Inflammatory macrophage (primary cell): ENCODE data around the gene DERA.
A peak's percentile ranks its signal among the peaks of the same experiment; 100 is the strongest.
"Not testable (repeated sequence)": the region's sequence is repeated elsewhere in the genome, so short reads cannot be mapped to it uniquely, and the experiment has no call there.

Experiments used
- DNase-seq, 2 donors: peaks; one replicate each; pipeline ENCODE4 v3.0.0-alpha.2; 2020 to 2022

DERA gene

DNA sequence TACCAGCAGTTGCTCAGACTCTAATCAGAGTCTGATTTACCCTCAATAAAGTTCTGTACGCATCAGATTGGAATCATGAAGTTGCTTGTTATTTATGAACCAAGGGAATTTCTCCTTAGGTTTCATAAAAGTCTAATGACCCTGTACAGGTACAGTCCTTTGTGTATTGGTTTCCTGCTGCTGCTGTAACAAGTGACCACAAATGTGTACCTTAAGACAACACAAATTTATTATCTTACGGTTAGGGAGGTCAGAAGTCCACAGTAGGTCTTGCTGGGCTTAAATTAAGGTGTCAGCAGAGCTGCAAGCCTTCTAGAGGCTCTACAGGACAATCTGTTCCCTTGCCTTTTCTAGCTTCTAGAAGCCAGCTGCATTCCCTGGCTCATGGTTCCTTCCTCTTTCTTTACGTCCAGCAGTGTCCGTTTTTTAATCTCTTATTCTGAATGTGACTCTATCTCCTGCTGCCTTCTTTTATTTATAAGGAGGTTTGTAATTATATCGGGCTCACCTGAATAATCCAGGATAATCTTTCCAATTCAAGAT, 6.7 kb upstream of the DERA start:
- DNase-seq: no peak

DNA sequence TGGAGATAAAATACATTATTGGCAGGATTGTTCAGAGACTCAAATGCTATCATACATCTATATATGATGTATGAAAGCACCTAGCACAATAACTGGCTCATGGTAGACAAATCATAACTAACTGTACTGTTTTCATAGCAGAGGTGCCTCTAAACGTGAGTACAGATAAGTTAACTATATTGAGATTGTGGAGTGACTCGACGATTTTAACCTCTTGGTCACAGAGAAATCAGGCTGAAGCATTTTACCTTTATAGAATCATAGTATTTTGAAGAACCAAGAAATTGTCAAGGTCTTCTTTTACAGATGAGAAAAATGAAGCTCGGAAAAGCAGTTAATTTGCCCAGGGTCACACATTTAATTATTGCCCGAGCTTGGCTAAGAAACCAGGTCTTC, 666 bp upstream of the DERA start:
- no peak for DNase-seq

GRCh38 chr12:15911931-15912330, 799 bp downstream of the DERA start:
- not testable (repeated sequence) for DNase-seq

DNA sequence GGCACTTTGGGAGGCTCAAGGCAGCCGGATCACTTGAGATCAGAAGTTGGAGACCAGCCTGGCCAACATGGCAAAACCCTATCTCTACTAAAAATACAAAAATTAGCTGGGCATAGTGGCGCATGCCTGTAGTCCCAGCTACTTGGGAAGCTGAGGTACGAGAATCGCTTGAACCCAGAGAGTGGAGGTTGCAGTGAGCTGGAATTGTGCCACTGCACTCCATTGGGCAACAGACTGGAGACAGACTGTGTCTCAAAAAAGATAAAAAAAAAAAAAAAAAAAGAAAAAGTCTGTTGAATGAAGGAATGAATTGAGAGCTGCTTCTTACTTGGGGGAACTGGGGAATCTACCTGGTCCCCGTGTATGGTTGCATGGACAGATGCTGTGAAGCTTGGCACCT, 3.0 kb downstream of the DERA start:
- not testable (repeated sequence) for DNase-seq

GRCh38 chr12:15918066-15918465, 6.9 kb downstream of the DERA start:
- DNase-seq: no peak

- no peak for DNase-seq
Observed at GRCh38 chr12:15919418-15919817, 8.3 kb downstream of the DERA start.

DNA sequence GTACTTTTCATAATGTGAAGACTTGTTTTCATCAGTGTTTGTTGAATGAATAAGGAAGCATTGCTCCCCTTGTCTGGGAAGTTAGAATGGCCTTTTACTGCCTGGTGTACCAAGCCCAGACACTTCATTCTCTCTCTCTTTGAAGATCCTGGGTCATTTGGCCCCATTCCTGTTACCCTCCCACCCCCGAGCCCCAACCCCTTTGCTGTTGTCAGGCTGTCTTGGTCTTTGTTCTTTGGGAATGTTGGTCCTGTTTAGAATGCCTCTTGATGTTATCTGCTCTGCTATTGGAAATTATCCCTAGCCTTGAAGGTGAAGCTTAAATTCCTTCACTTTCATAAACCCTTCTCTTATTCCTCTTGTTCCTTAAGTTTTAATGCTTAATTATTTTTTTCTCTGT, 13.8 kb downstream of the DERA start:
- DNase-seq: no peak

DNA sequence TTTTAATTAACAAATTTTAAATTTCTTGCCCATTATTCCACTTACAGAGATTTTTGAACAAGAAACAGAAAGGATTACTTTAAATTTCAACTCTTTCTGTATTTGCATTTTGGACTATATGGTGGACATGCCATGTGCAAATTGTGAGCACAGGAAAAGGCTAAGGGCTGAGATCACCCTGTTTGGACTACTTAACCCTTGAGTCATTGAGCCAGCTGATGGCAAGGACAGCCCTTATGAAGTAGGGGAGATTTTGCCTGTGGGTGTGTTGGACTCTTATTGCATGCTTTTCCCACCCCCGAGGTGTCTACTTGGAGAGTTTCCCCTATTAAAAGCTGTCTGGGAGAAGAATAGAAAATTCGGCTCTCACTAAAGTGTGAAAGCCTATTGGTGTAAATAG, 17.2 kb downstream of the DERA start:
- DNase-seq: peak; percentile 43 to 78

DNA sequence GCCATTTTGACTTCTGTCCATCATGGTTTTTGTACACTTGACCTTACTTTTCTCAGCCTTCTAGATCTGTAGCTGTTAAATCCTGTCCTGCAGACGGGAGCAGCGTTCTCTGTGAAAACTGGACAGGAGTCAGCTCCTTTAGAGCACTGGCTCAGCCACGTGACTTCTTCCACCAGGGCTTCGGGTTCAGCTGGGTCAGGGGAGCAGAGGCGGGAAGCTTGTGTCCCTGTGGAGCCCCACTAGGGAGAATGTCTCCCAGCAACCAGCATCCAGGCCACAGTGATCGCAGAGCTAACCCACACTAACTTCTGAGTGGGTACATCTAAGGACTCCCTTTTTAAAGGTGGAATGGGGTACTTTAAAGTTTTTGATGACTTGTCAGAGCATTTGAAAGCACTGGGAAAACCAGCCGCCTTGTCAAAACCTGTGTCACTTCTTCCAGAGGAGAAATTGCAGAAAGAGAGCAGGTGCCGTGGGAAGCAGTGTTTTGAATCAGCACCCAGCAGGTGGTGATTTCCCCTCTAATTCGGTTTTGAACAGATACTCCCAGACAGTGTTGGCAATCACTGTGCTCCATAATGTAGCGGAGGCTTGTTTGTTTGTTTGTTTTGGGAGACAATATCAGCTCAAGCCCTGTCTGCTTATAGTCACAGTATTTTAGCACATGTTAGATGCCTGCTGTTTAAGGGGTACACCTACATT, 17.9 kb downstream of the DERA start:
- no peak for DNase-seq

- DNase-seq: no peak
Observed at GRCh38 chr12:15931590-15932053, 20.5 kb downstream of the DERA start.

DNA sequence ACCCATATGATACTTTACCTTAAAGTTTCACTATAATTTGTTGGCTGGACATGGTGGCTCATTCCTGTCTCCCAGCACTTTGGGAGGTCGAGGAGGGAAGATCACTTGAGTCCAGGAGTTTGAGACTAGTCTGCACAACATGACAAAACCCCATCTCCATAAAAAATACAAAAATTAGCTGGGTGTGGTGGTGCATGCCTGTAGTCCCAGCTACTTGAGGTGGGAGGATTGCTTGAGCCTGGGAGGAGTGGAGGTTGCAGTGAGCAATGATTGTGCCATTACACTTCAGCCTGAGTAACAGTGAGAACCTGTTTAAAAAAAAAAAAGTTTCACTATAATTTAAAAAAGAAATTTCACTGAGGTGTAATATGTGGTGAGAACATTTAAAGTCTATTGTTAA, 21.2 kb downstream of the DERA start:
- no peak for DNase-seq

DNA sequence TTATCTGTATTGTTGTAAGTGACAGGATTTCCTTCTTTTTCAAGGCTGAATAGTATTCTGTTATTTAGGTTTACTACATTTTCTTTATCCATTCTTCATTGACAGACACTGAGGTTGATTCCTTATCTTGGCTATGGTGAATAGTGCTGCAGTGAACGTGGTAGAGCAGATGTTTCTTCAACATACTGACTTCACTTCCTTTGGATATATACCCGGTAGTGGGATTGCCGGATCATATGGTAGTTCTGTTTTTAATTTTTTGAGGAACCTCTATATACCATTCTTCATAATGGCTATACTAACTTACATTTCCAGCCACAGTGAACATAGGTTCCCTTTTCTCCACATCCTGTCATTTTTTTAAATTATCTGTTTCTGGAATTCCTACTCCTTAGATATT, 21.8 kb downstream of the DERA start:
- peak; percentile 53 to 76 for DNase-seq

GRCh38 chr12:15933751-15934150, 22.6 kb downstream of the DERA start:
- no peak for DNase-seq

DNA sequence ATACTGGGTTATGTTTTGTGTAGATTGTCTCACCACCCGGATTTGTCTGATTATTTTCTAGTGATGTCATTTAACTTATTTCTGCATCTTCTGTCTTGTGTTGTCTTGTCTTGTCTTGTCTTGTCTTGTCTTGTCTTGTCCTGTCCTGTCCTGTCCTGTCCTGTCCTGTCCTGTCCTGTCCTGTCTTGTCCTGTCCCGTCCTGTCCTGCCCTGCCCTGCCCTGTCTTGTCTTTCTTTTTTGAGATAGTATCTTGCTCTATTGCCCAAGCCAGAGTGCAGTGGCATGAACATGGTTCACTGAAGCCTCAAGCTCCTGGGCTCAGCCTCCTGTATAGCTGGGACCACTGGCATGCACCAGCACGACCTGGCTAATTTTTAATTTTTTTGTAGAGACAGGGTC, 25.6 kb downstream of the DERA start:
- no peak for DNase-seq

DNA sequence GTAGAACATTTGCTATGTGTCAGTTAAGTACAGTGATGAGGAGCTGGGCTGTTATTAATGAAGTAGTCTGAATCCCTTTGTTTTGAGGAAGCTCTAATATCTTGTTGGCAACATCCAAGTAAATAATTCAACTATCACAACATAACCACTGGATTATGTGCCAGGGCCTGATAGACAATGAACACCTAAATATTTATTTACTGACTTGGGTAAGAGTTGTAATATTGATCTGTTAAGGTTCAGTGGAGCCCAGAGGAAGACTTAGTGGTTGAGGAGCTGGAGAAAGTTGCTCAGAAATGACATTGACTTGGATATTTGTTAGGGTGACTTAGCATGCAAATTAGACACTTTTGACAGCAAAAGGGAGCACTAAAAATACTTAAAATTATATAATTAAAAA, 26.8 kb downstream of the DERA start:
- DNase-seq: no peak

DNA sequence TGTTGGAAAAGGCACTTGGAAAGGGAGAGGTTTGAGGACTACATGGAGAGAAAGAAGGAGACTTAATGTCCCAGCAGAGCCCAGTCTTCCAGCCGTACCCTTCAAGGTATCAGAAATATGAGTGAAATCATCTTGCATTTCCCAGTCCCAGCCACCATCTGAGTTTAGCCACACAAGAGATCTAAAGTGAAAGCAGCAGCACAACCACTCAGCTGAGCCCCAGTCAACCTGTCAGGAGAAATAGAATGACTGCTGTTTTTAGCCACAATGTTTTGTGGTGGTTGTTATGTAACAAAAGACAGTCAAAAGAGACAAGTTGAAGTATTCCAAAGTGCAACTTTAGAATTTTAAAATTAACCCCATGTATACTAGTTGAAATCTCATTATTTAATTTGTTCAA, 28.0 kb downstream of the DERA start:
- DNase-seq: no peak

DNA sequence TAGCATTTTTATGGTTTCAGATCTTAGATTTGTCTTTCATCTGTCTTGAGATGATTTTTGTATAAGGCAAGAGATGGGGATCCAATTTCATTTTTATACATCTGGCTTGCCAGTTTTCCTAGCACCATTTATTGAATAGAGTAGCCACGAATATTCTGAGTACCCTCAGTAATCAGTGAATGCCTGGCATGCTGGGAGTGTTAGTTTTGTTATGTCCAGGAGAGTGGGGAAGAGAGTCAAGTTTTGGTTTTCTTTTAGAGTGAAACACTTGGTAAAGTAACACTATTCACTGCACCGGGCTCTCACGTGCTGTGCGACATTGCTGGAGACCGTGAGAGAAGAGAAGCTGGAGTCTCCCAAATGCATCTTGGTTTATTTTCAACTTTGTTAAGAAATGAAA, 31.3 kb downstream of the DERA start:
- DNase-seq: no peak

- not testable (repeated sequence) for DNase-seq
Observed at GRCh38 chr12:15943519-15943918, 32.4 kb downstream of the DERA start.

DNA sequence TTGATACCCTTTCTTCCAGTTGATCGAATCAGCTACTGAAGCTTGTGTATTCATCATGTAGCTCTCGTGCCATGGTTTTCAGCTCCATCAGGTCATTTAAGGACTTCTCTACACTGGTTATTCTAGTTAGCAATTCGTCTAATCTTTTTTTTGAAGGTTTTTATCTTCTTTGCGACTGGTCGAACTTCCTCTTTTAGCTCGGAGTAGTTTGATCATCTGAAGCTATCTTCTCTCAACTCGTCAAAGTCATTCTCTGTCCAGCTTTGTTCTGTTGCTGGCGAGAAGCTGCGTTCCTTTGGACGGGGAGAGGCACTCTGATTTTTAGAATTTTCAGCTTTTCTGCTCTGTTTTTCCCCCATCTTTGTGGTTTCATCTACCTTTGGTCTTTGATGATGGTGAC, 37.3 kb downstream of the DERA start:
- not testable (repeated sequence) for DNase-seq

DNA sequence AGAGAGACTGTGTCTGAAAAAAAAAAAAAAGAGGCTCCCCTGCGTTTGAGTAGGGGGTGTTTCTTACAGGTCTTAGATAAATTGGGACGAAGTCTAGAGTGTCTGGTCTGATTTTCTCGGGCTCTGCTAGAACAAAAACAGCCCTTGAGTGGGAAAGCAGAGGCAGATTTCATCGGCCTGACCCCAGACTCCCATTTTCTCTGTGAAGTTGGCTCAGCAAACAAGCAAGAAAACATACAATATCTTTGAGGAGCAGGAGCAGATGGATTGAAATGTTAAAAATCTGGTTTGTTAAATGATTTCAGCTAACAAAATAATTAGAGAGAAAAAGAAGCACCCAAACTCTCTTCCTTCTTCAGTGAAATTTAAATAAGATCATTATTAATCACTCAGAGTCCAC, 44.1 kb downstream of the DERA start:
- no peak for DNase-seq

DNA sequence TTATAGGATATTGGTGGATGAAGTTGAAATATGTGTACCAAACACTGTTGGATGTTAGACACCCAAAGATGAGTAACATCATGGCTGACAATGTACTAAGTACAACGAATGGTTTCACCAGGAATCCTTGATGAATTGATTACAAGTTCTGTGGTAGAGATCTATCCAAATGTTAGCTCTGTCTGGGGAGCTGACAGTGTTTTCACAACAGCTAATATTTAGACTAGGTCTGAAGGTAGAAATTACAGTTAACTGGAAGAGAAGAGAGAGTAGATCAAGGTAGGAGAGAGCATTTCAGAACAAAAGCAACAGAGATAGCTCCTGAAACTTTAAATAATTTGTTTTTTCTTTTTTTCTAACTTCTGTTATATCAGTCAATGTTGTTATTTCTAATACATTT, 44.9 kb downstream of the DERA start:
- no peak for DNase-seq

DNA sequence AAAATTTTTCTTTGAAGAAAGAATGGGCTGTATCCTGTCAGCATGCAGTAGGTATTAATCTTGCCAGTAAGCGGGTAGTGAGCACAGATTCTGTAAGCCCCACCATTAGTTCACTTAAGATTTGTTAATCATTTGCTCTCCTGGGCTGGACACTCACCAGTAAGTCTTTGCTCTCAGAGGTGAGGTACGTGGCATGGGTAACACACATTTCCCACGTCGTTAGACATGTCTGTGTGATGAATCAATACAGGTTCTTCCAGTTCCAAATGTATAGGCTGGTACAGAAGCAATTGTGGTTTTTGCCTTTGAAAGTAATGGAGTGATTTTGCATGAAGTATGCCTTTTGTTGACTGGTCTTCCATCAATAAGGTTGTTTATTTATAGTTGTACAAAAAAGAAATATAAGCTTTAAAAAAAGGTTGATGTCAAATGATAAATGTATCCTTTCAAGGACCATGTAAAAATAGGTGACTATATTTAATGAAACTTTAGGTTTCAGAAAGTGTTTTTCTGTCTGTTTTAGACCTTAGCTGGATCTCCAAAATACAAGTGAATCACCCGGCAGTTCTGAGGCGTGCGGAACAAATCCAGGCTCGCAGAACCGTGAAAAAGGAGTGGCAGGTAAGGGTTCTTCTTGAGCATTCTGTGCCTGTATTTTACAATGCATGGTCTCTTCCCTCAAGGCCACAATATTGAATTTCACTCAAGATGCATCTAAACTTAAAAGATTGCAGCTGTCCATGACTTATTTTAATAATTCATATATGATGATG, 45.5 kb downstream of the DERA start:
- DNase-seq: no peak

DNA sequence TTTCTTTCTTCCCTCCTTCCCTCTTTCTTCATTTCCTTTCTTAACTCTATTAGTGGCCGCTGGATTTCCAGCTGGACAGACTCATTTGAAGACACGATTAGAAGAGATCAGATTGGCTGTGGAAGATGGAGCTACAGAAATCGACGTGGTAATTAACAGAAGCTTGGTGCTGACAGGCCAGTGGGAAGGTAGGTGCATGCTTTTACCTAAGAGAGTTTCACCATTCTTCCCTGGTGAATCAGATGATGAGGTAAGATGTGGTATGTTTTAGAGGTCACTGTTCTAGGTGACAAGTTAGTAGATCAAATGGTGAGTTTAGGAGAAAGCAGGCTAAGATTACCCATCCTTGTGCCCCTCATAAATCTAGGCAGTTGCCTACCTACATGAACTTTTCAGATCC, 51.6 kb downstream of the DERA start:
- no peak for DNase-seq

GRCh38 chr12:15963271-15963670, 52.1 kb downstream of the DERA start:
- no peak for DNase-seq
